ENCODE results near the gene DOK5.

DNA sequence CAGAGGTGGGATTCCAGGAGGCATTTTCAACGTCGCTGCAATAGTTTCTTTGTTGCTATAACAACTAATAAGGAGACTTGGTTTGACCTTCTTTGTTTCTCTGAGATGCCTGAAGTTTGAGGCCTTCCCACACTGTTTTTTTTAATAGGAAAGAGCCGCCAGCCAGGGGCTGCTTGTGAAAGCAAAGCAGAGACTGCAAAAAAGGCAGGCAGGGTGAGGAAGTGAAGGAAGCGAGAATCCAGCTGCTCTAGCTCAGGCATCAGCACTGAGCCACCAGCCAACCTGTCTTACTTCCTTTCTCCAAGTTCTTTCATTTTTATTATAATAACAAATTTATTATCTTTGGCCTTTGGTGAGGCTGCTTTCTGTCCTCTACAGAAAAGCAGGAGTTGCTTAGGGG is 179.1 kb downstream of the DOK5 start:
- TF ChIP-seq, protein P1, sequence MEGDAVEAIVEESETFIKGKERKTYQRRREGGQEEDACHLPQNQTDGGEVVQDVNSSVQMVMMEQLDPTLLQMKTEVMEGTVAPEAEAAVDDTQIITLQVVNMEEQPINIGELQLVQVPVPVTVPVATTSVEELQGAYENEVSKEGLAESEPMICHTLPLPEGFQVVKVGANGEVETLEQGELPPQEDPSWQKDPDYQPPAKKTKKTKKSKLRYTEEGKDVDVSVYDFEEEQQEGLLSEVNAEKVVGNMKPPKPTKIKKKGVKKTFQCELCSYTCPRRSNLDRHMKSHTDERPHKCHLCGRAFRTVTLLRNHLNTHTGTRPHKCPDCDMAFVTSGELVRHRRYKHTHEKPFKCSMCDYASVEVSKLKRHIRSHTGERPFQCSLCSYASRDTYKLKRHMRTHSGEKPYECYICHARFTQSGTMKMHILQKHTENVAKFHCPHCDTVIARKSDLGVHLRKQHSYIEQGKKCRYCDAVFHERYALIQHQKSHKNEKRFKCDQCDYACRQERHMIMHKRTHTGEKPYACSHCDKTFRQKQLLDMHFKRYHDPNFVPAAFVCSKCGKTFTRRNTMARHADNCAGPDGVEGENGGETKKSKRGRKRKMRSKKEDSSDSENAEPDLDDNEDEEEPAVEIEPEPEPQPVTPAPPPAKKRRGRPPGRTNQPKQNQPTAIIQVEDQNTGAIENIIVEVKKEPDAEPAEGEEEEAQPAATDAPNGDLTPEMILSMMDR (IDR thresholded peaks at IDR 0.05; ENCODE audit: borderline replicate concordance, extremely low read depth, low read length, poor library complexity, severe bottlenecking): no peak
- no peak for TF ChIP-seq EZH2 (IDR thresholded peaks at IDR 0.05; ENCODE audit: borderline replicate concordance, low read depth, low read length, severe bottlenecking)
